ENCODE data around the gene CCNA1.

Gene CCNA1

DNA sequence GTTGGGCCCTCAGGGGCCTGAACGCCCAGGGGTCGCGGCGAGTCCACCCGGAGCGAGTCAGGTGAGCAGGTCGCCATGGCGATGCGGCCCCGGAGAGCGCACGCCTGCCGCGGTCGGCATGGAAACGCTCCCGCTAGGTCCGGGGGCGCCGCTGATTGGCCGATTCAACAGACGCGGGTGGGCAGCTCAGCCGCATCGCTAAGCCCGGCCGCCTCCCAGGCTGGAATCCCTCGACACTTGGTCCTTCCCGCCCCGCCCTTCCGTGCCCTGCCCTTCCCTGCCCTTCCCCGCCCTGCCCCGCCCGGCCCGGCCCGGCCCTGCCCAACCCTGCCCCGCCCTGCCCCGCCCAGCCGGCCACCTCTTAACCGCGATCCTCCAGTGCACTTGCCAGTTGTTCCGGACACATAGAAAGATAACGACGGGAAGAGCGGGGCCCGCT is at the start of gene CCNA1:
Gene CCNA1 (plus strand): TSS at position 390 of the 439 bp plus-strand sequence. CDS start 562 bp downstream, outside the sequence.
- DNase-seq = no peak

DNA sequence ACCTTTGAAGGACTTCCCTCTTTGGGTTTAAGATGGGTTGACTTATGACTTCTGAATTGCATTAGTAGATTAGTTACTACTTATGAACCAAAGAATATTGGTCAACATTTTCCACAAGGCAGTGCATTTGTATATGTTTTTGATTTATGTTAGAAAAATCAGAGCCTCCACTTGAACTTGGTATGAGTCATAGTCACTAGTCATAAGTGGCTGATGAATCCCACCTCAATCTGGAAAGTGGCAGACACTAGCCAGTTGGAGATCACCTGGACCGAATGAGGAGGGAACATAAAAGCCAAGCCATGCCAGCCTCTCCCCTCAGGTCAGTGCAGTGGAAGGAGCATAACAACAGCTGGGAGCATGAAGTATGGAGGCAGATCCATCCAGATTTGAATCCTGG is 46.8 kb upstream of the CCNA1 start:
- DNase-seq = no peak

DNA sequence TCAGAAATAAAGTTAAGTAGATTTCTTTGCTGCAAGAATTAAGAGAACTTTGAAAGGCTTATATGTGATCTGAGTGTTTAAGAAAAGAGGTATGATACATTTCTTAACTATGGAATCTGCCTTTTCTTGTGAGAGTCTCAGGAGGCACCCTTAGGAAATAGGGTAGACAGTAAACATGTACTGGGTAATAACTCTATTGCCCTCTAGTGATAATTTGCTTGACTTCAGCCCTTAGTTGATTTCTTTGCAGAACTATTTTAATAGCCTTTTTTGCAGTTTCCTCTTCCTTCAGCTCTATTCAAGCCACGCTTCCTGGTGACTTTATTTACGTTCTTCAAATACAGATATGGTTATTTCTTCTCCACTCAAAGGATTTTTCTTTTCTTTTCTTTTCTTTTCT is 37.0 kb upstream of the CCNA1 start:
- no peak for DNase-seq

DNA sequence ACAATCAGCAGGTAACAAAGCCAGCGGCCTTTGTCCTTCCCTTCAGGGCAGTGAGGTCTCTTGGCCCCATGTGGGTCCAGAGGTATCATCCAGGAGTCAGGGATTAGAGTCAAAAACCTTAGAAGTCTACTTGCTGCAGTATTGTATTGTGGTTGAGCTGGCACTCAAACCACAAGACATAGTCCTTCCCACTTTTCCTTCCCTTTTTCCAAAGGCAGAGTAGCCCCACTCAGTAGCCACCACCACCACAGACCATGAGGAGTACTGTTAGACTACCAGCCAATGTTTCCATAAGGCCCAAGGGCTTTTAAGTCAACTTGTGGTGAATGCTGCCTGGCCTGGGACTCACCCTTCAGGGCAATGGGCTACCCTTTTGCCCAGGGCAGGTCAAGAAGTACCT is 27.1 kb upstream of the CCNA1 start:
- no peak for DNase-seq

DNA sequence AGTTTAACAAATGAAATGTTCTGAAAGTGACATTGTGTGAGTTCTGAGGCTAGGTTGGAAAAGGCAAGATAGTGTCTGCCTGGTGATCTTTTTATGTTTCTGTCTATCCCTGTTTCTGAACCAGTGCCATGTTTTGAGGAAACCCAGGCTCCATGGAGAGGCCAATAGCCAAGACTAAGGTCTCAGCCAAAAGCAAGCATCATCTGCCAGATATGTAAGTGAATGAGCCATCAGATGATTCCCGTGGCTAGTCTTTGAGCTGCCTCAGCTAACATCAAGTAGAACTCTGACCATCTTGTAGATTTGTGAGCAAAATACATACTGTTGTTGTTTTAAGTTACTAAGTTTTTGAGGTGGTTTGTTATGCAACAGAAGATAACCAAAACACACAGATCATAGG is 19.6 kb upstream of the CCNA1 start:
- no peak for DNase-seq

DNA sequence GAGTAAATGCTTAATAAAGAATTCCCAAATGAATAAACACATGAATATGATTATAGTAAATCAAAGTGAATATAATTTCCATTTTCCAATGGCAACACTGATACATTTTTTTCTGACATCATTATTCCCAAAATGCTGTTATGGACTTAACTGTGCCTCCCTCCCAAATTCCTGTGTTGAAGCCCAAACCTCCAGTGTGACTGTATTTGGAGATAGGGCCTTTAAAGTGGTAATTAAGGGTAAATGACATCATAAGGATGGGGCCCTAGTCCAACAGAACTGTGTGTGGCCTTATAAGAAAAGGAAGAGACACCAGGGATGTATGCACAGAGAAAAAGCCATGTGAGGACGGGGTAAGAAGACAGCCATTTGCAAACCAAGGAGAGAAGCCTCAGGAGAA is 19.1 kb upstream of the CCNA1 start:
- no peak for DNase-seq

DNA sequence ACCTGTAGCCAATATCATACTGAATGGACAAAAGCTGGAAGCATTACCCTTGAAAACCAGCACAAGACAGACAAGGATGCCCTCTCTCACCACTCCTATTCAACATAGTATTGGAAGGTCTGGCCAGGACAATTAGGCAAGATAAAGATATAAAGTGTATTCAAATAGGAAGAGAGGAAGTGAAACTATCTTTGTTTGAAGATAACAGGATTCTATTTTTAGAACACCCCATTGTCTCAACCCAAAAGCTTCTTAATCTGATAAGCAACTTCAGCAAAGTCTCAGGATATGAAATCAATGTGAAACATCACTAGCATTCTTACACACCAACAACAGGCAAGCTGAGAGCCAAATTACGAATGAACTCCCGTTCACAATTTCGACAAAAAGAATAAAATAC is 17.8 kb upstream of the CCNA1 start:
- DNase-seq = no peak

DNA sequence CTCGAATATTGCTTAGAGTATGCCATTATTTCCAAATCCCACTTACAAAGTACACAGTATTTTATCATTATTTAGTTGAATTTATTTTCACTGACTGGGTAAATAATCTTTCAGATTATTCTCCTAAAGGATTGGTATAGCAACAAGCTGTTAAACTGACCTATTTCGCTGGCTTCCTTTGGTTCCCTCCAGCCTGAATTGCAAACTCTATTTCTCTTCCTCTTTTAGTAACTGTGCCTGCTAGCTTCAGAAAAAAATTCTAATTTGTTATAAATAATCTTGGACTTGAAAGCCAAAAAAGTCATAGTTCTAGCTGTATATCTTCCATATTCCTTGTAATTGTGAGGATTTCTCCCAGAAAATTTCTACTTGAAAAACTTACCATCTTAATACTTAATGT is 15.0 kb upstream of the CCNA1 start:
- DNase-seq = no peak

DNA sequence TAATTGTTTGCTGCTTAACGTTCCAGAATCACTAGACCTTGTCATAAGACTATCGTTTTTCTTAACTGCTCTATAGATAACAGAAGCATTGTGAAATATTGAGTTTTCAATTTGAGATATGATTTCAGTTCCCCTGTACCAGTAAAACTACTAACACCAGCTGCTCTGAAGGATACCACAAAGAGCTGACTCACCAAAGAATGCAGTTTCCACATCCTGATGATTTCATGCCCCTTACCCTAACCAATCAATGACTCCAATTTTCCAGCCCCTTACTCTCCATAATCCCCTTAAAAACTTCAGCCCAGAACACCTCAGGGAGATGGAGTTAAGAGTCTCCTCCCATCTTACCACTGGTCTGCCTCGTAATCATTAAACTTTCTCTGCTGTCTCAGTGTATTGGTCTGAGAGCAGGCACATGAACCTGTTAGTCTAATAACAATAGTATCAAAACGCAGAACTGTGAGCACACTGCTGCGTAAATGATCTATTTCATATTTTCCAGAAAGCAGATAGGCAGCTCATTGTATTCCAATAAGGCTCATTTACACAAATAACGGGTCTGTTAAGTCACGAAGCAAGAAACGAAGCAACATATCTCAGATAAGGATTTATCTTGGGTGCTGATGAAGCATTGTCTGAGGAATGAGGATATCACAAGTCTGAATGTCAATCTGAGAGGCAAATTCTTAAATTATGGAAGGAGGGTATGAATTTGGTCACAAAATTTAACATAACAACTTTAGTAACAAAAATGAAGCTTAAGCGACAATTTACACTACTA is 14.1 kb upstream of the CCNA1 start:
- DNase-seq = no peak

DNA sequence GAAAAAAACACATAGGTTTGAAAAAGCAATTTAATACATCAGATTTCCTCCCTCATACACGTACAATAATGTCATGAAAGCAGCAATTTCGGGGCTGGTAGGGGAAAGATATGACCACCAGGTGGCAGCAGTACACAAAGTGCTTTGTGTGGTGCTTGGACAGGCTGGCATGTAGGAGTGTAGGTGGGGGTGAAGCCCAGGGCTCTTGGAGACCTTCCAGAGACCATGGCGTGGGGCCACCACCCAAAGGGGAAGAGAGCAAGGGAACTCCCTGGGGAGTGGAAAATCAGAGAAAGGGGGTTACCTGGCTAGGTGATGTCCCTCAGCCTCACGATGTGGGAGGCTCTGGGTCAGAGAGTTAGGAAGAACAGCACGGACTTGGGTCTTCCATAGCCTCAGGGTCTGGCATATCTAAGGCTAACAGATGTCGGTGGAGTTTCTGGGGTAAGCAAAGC is 11.8 kb upstream of the CCNA1 start:
- DNase-seq = peak; percentile 57

DNA sequence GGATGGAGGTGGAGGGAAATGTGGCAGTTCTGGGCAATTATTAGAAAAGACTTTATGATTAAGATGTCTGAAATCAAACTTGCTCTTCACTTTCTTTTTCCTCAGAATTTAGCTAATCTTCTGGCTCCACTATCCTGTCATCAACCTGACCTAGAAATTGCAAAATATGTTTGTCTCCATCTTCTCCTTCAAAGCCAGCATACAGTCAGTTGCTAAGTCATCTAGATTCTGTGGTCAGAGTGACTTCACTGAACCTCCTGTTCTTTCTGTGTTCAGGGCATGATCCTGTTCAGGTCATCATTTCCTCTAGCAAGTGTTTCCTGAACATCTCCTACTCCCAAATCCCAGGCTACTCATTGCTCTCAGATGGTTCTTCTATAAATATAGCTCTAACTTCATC is 10.8 kb upstream of the CCNA1 start:
- DNase-seq = no peak

DNA sequence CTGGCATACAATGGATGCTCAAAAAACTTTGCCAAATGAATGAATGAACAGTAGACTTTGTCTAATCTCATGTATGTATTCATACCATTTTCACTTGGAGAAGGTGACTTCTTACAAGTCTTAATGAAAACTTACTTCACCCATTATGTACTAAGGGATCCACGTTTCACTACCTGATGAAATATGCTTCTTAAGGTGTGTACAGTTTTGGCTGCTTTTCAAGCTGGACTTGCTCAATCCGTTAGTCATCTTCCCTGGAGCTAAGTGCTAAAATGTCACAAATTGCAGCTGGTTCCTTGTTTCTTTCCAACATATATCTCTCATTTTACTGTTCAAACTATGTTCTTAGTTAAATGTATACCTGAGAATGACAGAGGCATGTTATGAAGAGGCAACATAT is 4.2 kb upstream of the CCNA1 start:
- DNase-seq = no peak

DNA sequence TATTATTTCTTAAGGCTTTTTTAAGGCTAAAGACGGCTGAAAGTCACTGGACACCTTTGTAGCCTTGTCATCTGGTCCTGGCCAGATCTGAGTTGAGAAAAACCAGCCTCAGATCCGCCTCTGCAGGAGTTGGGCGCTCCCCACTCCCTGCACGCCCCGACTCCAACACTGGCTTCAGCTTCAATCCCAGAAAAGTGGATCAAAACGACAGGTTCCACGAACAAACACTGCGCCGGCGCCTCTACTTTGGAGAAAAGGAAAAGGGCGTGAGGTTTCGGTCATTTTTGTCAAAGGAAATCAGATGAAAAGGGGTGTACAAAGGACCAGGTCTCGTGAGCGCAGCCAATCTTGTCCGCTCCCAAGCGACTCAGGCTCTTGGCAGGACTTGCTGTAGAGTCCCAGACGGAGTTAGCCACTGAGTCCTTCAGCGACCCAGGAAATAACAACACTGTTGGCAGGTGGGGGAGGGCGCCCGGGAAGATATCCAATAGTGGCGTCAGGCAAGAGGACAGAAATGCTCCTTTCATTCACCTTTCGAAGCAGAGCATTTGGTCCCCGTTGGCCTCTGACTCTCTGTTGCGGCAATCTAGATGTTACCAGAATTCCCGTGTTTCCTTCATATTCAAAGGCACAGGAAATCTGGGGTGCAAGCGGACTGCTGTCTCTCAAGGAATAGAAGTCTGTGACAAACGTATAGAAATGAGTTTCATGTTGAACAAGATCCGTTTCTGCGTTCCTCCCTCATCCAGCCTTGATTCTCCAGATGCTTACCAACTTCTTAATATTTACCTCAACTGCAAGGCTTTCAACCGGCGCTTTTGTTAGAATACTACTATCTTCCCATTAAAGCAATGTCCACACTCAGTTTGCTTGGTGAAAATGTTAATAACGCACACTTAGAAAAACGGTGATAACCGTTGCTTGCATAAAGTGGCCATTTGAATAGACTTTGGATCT is 1.8 kb upstream of the CCNA1 start:
- DNase-seq = no peak

DNA sequence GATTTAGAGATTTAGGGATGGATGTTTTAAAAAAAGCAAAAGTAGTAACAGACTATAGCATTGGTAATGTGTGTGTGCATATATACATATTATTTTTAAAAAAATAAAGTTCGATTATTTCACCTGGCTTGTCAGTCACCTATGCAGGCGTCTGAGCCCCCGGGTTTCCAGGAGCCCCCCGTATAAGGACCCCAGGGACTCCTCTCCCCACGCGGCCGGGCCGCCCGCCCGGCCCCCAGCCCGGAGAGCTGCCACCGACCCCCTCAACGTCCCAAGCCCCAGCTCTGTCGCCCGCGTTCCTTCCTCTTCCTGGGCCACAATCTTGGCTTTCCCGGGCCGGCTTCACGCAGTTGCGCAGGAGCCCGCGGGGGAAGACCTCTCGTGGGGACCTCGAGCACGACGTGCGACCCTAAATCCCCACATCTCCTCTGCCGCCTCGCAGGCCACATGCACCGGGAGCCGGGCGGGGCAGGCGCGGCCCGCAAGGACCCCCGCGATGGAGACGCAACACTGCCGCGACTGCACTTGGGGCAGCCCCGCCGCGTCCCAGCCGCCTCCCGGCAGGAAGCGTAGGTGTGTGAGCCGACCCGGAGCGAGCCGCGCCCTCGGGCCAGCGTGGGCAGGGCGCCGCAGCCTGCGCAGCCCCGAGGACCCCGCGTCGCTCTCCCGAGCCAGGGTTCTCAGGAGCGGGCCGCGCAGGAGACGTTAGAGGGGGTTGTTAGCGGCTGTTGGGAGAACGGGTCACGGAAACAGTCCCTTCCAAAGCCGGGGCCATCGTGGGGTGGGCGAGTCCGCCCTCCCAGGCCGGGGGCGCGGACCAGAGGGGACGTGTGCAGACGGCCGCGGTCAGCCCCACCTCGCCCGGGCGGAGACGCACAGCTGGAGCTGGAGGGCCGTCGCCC is 840 bp upstream of the CCNA1 start:
- DNase-seq = no peak

DNA sequence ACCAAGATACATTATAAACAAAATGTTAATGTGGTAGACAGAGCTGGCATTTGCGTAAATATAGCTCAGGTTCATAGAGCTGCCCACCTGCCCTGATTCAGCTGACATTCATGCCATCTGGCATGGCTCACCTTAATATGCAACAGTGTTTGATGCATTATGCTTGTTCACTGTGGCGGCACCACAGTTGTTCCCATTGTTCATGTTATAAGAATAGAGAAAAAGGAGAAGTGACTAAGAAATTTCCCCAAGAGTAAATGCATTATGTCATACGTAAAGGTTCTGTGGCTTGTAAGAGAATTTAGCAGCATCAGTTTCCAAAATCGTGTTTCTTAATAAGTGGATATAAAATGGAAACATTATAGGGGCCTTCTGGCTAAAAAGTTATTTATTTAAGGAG is 4.5 kb downstream of the CCNA1 start:
- DNase-seq = no peak

DNA sequence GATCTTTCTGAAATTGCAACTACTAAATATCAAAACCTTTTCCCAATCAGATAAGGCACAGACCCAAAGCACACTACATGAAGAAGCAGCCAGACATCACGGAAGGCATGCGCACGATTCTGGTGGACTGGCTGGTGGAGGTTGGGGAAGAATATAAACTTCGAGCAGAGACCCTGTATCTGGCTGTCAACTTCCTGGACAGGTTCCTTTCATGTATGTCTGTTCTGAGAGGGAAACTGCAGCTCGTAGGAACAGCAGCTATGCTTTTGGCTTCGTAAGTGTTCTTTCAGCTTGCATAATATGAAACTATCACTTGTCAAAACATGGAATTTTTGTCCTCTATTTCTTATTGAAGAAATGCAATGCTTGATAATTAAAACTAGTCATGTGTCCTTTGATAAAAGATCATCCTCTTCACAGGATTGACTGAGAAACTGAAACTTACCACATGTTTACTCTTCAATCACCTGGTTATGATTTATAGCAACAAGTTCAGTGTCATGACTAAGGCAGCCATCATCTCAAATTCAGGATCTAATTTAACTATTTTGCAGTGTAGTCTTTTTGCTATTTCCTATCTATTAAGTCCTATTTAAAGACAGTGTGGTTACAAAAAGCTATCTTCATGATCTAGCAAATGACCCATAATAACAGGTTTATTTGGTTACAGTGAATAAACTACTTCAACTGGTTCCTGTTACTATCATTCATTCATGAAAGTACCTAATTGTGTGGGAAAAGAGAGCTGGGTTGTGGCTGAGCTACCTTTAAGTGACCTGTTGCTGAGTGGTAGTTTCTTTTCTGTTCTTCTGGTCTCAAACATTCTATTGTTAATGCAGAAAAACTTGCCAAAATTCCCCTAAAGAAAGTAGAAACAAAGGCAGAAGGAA is 6.5 kb downstream of the CCNA1 start:
- DNase-seq = no peak

DNA sequence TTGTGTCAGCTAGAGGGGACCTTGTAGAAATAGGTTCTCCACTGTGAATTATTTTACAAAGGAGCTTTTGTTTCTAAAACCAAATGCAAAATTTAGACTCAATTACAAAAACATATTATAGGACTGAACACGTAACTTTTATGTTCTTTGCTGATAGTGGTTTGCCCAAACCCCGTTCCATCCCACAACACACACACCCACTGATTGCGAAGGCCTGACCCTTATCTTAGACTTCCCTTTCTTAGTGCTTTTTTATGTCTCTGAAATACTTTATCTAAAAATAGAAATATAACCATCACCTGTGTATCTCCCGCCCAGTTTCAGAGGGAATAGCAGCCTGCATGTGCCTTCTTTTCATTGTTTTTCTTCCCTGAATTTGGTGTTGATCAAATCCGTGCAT is 13.0 kb downstream of the CCNA1 start:
- DNase-seq = no peak

DNA sequence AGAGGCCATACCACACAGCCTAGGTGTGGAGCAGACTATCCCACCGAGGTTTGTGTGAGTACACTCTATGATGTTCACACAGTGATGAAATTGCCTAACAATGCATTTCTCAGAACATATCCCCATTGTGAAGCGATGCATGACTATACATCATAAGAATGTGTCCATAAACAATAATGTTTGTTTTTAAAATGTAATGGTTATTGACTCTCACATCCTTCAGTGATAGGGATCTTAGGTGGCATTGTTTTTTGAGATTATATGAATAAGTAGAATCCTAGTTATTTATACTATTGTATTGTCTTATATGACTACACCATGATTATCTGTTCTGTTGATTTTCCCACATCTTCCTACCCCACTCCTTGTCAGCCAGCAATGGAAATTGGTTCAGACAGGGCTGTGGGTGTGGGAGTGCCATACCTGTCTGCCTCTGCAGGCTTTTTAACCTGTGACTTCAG is 13.6 kb downstream of the CCNA1 start:
- DNase-seq = no peak

DNA sequence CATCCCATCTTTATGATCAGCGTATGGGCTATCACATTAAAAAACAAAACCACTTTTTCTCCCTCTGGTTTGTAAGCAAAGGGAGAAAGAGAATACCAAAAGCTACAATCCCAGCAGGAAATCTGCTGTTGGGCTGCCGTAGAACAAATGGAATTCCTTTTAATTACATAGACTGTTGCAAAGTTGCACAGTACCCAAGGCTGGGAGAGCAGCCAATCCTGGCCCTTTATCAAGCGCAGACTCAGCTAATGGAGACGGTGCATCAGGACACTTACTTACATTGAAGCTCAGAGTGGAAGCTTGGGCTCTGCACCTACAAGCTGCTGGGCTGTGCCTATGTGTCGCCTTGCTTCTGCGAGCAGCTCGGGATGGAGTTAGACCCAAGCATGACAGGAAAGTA is 15.2 kb downstream of the CCNA1 start:
- no peak for DNase-seq

DNA sequence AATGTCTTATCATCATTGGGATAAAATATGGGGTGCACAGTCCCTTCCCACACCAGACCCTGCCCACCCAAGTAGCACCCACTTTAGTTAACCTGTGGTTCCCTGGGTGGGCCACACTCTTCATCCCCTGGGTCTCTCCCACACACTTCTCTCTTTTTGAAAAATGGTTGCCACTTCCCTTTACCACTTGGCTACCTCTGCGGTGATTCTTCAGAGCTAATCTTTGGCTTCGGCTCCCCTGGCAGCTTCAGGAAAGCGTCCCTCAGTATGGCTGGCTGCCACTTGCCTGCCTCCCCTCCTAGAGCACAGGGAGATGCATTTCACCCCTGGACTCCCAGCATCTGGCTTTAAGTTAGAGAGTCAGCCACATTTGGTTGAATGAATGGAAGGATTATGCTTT is 18.2 kb downstream of the CCNA1 start:
- DNase-seq = no peak

DNA sequence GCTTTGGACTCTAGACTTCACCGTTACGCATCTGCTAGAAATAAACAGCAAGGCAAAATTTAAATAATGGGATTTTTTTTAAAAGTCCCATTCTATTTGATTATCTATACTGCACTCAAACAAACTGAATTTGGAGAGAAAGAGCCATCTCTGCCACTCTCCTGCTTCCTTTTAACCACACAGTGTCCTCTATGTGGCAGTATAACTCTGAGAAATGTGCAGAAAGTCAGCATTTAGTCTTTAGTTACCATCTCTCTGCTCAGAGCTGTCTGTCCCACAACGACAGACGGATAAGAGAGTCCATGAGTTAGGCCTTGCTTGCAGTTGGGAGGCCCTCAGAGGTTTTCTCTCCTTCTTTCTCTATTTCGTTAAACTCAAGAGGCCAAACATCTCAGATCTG is 21.2 kb downstream of the CCNA1 start:
- DNase-seq = no peak

DNA sequence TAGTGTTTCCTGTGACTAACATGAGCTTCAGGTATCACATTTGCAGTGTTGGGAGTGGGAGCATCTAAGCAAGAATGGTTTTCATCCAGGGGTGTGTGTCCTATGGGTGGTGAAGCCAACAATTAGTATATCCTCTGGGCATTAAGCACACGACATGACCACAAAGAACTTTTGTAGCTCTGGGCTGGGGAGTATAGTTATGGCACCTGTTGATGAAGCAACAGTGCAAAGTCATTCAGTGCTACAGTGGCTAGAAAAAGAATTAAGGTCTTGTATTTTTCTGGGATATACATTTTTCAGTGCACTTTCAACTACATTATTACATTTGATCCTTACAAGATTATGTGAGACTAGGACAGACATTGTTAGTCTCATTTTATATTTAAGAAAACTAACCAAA is 21.8 kb downstream of the CCNA1 start:
- DNase-seq = no peak
